Adipocyte (in vitro differentiated cells): Measurements from ENCODE around the gene UTP25.

Source experiments
- DNase-seq: peaks from one replicate; pipeline ENCODE4 v3.0.0-alpha.2; 2015; ENCODE audit warnings: low read depth
- H3K27me3 ChIP-seq: replicated peaks from 2 replicates; pipeline ENCODE4 v1.7.0; 2013; ENCODE audit warnings: mild to moderate bottlenecking, low read length, moderate library complexity; ENCODE audit not compliant: control insufficient read depth, insufficient read depth
- H3K36me3 ChIP-seq: 2 replicates; pipeline ENCODE4 v1.7.0; 2013; ENCODE audit warnings: low read length, mild to moderate bottlenecking, moderate library complexity; ENCODE audit not compliant: control insufficient read depth, insufficient read depth, severe bottlenecking
- H3K4me1 ChIP-seq: 2 replicates; pipeline ENCODE4 v1.7.0; 2013; ENCODE audit warnings: mild to moderate bottlenecking, low read length, moderate library complexity; ENCODE audit not compliant: control insufficient read depth, insufficient read depth
- H3K4me3 ChIP-seq: 2 replicates; pipeline ENCODE4 v1.7.0; 2013; ENCODE audit warnings: mild to moderate bottlenecking, low read length, moderate library complexity
- H3K9ac ChIP-seq: 2 replicates; pipeline ENCODE4 v1.7.0; 2013; ENCODE audit warnings: mild to moderate bottlenecking, low read length, moderate library complexity
- H3K9me3 ChIP-seq: 2 replicates; pipeline ENCODE4 v1.7.0; 2013; ENCODE audit warnings: mild to moderate bottlenecking, low read length, moderate library complexity; ENCODE audit not compliant: control insufficient read depth

UTP25 gene

DNA sequence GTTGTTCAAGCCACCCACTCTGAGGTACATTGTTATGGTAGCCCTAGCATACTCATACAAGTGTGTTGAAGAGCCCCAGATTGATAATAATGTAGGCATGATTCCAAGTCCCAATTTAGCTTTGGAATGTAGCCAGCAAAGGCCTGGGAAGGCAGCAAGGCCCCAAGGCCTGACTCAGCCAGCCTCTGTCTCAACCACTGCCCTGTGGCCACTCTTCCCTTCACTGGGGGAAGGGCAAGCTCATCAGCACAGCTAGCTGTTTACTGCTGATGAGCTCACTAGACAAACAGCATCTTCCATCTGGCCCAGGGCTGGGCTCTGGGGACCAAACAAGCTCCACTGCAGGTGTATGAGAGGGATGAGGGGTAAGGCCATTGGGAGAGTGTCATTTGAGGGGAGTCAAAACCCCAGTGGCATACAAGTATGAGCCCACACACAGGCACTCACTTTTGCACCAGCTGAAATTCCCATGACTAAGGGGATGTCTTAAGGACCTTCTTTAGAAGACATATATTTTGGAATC is 19.7 kb upstream of the UTP25 start:
- peaks cover 23% of the 10 kb centered on the region for H3K4me1 ChIP-seq
- no peaks in the 10 kb centered on the region for H3K36me3 ChIP-seq
- H3K9me3 ChIP-seq: no peaks in the 10 kb centered on the region
- peak; percentile 83 for DNase-seq
- no peaks in the 10 kb centered on the region for H3K27me3 ChIP-seq
- H3K4me3 ChIP-seq: no peak overlapping the region
- no peak overlapping the region for H3K9ac ChIP-seq

DNA sequence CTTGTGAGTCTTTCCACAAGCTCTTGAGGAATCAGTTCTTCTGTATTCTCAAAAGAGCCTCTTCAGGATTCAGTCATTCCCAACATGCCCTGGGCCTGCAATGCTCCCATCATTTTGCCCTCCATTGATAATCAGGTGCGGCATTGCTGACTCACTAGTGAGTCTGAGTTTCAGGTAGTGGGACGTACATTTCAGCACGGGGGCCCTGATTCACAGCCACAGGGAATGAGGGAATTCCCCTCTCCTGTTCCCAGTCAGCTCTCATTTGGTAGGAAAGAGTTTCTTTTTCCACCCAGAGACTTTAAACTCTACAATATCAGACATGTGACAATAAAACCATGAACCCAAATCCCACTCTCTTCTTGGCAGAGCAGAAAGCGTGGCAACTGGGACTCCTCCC is 18.2 kb upstream of the UTP25 start:
- Histone ChIP-seq H3K9ac (no peak overlapping the region), H3K4me1 (peaks cover 23% of the 10 kb centered on the region), H3K4me3 (no peak overlapping the region), H3K9me3 (no peaks in the 10 kb centered on the region), H3K36me3 (no peaks in the 10 kb centered on the region), H3K27me3 (no peaks in the 10 kb centered on the region)
- DNase-seq: no peak

DNA sequence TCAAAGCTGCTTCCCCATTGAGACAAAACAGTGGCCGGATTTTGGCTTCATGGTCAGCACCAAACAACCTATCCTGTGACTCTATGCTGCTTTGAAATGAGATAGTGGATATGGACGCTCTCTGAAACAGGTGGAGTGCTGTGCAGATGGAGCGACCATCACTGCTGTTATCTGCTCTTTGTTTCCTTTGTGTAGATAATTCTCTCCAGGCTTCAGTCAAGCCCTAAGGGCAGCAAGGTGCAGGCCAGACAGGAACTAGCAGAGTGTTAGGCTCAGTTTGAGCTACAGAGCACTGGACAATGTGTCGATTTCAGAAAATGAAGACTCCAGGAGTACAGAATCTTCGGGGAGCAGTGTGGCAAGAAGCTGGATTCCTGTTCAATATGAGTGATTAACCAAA is 17.0 kb upstream of the UTP25 start:
- Histone ChIP-seq H3K36me3 (no peaks in the 10 kb centered on the region), H3K4me1 (peaks cover 26% of the 10 kb centered on the region), H3K9me3 (no peaks in the 10 kb centered on the region), H3K27me3 (no peaks in the 10 kb centered on the region), H3K9ac (no peak overlapping the region), H3K4me3 (no peak overlapping the region)
- DNase-seq: no peak

DNA sequence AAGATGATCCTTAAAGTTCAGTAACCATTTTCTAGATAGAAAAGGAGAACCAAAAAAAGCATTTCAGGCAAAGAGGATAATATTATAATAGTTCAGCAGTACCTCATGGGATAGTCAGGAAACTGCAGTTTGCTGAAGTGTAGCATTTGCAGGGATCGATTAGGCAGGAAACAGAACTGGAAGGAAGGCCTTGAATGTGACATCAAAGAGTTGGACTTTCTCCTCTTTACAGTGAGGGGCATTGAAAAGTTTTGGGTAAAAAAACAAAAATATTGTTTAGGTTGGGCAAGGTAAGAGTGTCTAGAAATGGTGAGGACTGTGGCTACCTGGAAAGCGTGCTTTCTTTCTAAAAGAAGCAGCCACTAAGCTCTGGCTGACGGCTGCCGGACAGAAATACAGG is 13.9 kb upstream of the UTP25 start:
- Histone ChIP-seq H3K27me3 (no peaks in the 10 kb centered on the region), H3K4me1 (peaks cover 15% of the 10 kb centered on the region), H3K9me3 (no peaks in the 10 kb centered on the region), H3K36me3 (no peaks in the 10 kb centered on the region), H3K9ac (no peak overlapping the region), H3K4me3 (no peak overlapping the region)
- no peak for DNase-seq

DNA sequence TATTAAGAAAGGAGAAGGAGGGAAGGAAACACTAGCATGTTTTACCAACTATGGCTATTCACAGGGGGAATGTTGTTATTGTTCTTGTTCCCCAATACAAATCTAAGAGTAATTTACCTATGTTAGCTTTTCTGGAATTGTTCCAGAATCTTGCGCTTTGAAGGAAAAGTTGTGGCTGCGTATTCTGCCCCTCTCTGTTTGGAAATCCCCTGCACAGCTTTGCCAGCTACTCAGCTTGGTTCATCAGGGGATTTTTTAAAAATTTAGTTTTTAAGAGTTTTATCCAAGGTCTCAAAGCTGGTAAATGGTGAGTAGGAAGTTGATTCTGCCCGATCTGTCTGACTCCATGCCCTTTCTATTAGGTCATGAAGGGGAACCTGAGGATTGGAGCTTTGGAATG is 12.3 kb upstream of the UTP25 start:
- Histone ChIP-seq H3K4me3 (no peak overlapping the region), H3K9me3 (no peaks in the 10 kb centered on the region), H3K4me1 (peaks cover 19% of the 10 kb centered on the region), H3K36me3 (no peaks in the 10 kb centered on the region), H3K27me3 (no peaks in the 10 kb centered on the region), H3K9ac (no peak overlapping the region)
- no peak for DNase-seq

DNA sequence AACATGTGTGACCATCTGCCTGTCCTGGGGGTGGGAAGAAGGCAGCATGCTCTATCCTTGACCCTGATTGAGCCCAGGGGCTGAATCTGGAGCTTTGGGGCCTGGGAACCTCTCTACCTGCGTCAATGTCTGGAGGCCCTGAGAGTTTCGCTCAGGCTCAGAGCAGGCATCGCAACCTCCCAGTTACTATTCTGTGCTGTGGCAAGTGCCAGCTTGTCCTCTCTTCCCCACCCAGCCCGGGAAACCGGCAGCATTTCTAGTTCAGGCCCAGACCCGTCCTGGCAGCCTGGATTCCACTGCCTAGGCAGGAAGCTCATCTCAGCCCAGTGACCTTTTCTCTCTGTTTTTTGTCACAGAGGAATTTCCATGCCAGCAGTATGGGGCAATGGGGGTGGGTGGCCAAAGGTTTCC is 11.8 kb upstream of the UTP25 start:
- H3K4me1 ChIP-seq: peaks cover 19% of the 10 kb centered on the region
- no peak overlapping the region for H3K4me3 ChIP-seq
- no peaks in the 10 kb centered on the region for H3K27me3 ChIP-seq
- no peaks in the 10 kb centered on the region for H3K9me3 ChIP-seq
- peak overlapping the region; percentile 34 for H3K9ac ChIP-seq
- no peaks in the 10 kb centered on the region for H3K36me3 ChIP-seq
- DNase-seq: no peak

DNA sequence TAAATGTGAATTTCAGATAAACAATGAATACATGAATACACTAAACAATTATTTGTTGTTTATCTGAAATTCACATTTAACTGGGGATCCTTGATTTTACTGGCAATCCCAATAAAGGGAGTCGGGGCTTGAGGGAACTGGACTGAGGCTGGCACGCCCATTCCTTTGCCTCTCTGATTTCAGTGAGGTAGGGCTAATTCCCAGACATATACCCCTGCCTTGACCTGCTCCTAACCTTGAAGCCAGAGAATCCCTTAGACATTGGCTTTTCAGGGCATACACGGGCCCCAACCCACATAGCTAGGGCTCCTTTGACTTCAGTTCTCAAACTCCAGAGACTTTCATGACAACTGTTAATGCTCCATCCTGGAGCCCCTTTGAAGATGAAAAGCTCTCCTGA is 10.8 kb upstream of the UTP25 start:
- DNase-seq: no peak
- Histone ChIP-seq H3K4me1 (peaks cover 19% of the 10 kb centered on the region), H3K36me3 (no peaks in the 10 kb centered on the region), H3K9me3 (no peaks in the 10 kb centered on the region), H3K27me3 (no peaks in the 10 kb centered on the region), H3K9ac (no peak overlapping the region), H3K4me3 (no peak overlapping the region)

DNA sequence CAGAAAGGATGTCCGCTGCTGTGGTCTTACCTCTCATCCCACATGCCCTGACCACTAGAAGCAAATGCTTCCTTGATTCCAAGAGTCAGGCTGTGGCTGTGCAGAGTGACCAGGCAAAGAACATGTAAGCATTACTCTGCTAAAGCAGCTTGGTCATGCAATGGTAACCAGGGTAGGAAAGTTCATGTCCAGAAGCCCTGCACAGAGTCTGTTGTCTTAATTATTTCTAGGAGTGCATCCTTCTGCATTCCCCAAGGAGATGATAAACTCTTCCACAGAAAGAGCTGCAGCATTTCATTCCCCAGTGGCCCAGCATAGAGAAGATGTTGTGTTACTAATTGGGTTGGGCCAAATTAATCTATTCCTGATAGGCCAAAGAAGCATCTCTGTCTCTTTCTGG is 10.1 kb upstream of the UTP25 start:
- H3K4me1 ChIP-seq: peaks cover 20% of the 10 kb centered on the region
- H3K36me3 ChIP-seq: no peaks in the 10 kb centered on the region
- H3K9me3 ChIP-seq: no peaks in the 10 kb centered on the region
- DNase-seq: no peak
- no peak overlapping the region for H3K4me3 ChIP-seq
- H3K9ac ChIP-seq: no peak overlapping the region
- H3K27me3 ChIP-seq: no peaks in the 10 kb centered on the region

DNA sequence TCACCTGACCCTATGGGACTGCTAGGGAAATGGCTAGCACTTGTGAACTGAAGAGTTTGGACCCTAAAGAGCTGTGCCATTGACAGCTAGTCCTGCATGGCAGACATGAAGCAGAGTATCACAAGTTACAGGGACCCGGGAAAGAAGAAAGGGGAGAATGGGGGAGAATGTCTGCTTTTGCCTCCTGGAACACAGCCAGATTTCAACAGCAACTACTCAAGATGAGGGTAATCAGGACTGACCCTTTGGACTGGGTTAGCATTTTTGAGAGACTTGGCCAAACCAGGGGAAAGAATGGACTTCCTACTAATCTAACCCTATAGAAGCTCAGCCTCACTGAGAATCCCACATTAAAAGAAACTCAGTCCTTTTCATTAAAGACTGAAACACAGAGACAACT is 8.7 kb upstream of the UTP25 start:
- H3K4me1 ChIP-seq: peaks cover 29% of the 10 kb centered on the region
- no peak overlapping the region for H3K4me3 ChIP-seq
- DNase-seq: no peak
- H3K9me3 ChIP-seq: no peaks in the 10 kb centered on the region
- no peaks in the 10 kb centered on the region for H3K36me3 ChIP-seq
- H3K27me3 ChIP-seq: no peaks in the 10 kb centered on the region
- no peak overlapping the region for H3K9ac ChIP-seq

DNA sequence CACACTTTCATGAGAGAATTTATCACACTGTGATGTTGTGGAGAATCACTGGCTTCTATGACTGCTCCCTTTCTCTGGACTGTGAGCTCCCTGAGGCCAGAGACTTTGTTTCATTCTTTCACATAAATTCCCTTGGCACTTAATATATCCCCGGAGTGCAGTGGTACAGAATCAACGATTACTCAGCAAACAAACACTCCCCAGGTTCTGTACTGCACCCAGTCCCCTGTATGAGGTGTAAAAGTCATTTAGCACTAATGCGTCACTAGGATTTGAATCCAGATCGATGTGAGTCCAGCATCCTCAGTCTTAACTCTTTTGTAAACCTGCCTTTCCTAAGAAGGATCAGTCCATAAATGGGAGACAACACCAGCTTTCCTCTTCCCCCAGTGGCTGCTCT is 6.8 kb upstream of the UTP25 start:
- no peak for DNase-seq
- Histone ChIP-seq H3K9me3 (no peaks in the 10 kb centered on the region), H3K4me1 (peaks cover 23% of the 10 kb centered on the region), H3K36me3 (no peaks in the 10 kb centered on the region), H3K4me3 (no peak overlapping the region), H3K27me3 (no peaks in the 10 kb centered on the region), H3K9ac (no peak overlapping the region)

DNA sequence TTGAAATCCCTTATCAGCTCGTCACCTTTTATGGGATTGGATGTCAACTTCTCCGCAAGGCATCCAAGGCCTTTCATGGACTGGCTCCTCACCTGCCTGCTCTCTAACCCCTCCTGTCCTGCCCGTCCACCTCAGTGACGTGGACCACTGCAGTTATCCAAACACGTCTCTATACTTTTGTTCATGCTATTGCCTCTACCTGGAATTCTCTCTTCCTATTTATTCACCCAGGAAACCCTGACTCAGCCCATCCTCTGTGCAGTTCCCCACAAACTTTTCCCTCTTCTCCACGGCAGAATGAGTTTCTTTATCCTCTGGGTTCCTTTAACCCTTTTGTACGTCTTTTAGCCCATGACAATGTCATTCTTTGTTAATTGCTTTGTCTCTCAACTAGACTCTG is 5.1 kb upstream of the UTP25 start:
- Histone ChIP-seq H3K36me3 (no peaks in the 10 kb centered on the region), H3K4me1 (peaks cover 16% of the 10 kb centered on the region), H3K9ac (peak overlapping the region; percentile 53), H3K27me3 (no peaks in the 10 kb centered on the region), H3K4me3 (peak overlapping the region; percentile 43), H3K9me3 (no peaks in the 10 kb centered on the region)
- no peak for DNase-seq
